CD4-positive, alpha-beta T cell treated with Interleukin-12 subunit alpha and Interleukin-12 subunit beta, for 1 hour (primary cell): Measurements from ENCODE around the gene TXNDC9.
"Not testable (repeated sequence)": the region's sequence is repeated elsewhere in the genome, so short reads cannot be mapped to it uniquely, and the experiment has no call there.

Experiments used
- DNase-seq: peaks from one replicate; pipeline ENCODE4 v3.0.0-alpha.2; 2020

Gene TXNDC9

GRCh38 chr2:99335911-99336803 lies at the start of gene TXNDC9:
TSS of gene TXNDC9 (minus strand) at chr2:99336333. CDS start at chr2:99333210, 3,123 bp downstream.
- peak; percentile 99 for DNase-seq

- DNase-seq = no peak
Measured at GRCh38 chr2:99382143-99382542, 46.0 kb upstream of the TXNDC9 start.

- no peak for DNase-seq
Measured at GRCh38 chr2:99380376-99381010, 44.4 kb upstream of the TXNDC9 start.

- DNase-seq = no peak
Measured at GRCh38 chr2:99377879-99378278, 41.7 kb upstream of the TXNDC9 start.

GRCh38 chr2:99376254-99376864 lies 40.2 kb upstream of the TXNDC9 start:
- no peak for DNase-seq

GRCh38 chr2:99374747-99375146 lies 38.6 kb upstream of the TXNDC9 start:
- DNase-seq = no peak

- DNase-seq = no peak
Measured at GRCh38 chr2:99373144-99373543, 37.0 kb upstream of the TXNDC9 start.

GRCh38 chr2:99368854-99369253 lies 32.7 kb upstream of the TXNDC9 start:
- not testable (repeated sequence) for DNase-seq

- DNase-seq = no peak
Measured at GRCh38 chr2:99365661-99366060, 29.5 kb upstream of the TXNDC9 start.

- no peak for DNase-seq
Measured at GRCh38 chr2:99356853-99357252, 20.7 kb upstream of the TXNDC9 start.

GRCh38 chr2:99354825-99355224 lies 18.7 kb upstream of the TXNDC9 start:
- not testable (repeated sequence) for DNase-seq

- no peak for DNase-seq
Measured at GRCh38 chr2:99354070-99354469, 17.9 kb upstream of the TXNDC9 start.

GRCh38 chr2:99350194-99350593 lies 14.1 kb upstream of the TXNDC9 start:
- no peak for DNase-seq

GRCh38 chr2:99348173-99348572 lies 12.0 kb upstream of the TXNDC9 start:
- DNase-seq = no peak

- no peak for DNase-seq
Measured at GRCh38 chr2:99346218-99346617, 10.1 kb upstream of the TXNDC9 start.

- DNase-seq = not testable (repeated sequence)
Measured at GRCh38 chr2:99345446-99345845, 9.3 kb upstream of the TXNDC9 start.

- no peak for DNase-seq
Measured at GRCh38 chr2:99342536-99342935, 6.4 kb upstream of the TXNDC9 start.

GRCh38 chr2:99340669-99341236 lies 4.6 kb upstream of the TXNDC9 start:
- no peak for DNase-seq

GRCh38 chr2:99338029-99338585 lies 2.0 kb upstream of the TXNDC9 start:
- peak; percentile 19 for DNase-seq

GRCh38 chr2:99337113-99338028 lies 1.2 kb upstream of the TXNDC9 start, which contains the start of gene EIF5B:
TSS of gene EIF5B (plus strand) at chr2:99337389. CDS start at chr2:99337555, 166 bp downstream.
- peak; percentile 95 for DNase-seq

GRCh38 chr2:99336804-99337112 lies 625 bp upstream of the TXNDC9 start:
- no peak for DNase-seq

GRCh38 chr2:99325384-99325783 lies 10.7 kb downstream of the TXNDC9 start:
- no peak for DNase-seq
